Measurements from ENCODE around the gene HP. TPM values are rescaled to one million over a fixed set of nuclear protein-coding genes. Genes with fewer than 3 reads are reported as not detected.

Gene HP
- total RNA-seq, 1 donor from 2014 or later = 11.5 TPM

DNA sequence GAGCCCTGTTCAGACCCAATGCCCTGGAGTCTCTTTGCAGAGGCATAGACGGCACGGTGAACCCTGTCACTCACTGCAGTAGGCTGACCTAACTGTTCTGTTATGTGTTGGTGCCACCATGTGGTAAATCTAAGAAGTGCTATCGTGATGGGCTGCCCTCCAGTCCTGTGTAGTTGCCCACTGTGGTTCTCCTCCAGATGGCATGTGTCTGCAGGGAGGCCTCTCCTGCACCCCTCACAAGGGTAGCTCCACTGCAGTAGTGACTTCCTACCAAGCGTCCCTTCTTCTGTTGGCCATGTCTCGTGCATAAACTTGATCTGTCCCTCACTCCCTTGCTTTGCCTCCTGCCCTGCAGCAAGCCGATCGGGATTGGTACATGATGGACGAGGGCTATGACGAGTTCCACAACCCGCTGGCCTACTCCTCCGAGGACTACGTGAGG is 45.1 kb downstream of the HP start:
- H3K9me3 ChIP-seq (ENCODE audit: control insufficient read depth in 3 of 3, low read length in 3 of 3) = no peaks in the 10 kb centered on the region
- H3K4me3 ChIP-seq (ENCODE audit: low read length in 3 of 3) = no peak overlapping the region
- H3K9ac ChIP-seq (ENCODE audit: low read depth in 1 of 3, low read length in 3 of 3) = no peak overlapping the region
- H3K36me3 ChIP-seq (ENCODE audit: control insufficient read depth in 3 of 3, insufficient read depth in 3 of 3, low read length in 3 of 3) = peaks cover 74 to 80% (median 79%) of the 10 kb centered on the region in 3 donors
- H3K27ac ChIP-seq (ENCODE audit: low read depth, low read length) = no peak overlapping the region
- H3K4me1 ChIP-seq (ENCODE audit: control insufficient read depth in 3 of 3, insufficient read depth in 3 of 3, low read length in 3 of 3) = peaks cover 8 to 16% (median 10%) of the 10 kb centered on the region in 3 donors
- H3K27me3 ChIP-seq (ENCODE audit: control insufficient read depth in 3 of 3, insufficient read depth in 3 of 3, low read length in 3 of 3) = no peaks in the 10 kb centered on the region

DNA sequence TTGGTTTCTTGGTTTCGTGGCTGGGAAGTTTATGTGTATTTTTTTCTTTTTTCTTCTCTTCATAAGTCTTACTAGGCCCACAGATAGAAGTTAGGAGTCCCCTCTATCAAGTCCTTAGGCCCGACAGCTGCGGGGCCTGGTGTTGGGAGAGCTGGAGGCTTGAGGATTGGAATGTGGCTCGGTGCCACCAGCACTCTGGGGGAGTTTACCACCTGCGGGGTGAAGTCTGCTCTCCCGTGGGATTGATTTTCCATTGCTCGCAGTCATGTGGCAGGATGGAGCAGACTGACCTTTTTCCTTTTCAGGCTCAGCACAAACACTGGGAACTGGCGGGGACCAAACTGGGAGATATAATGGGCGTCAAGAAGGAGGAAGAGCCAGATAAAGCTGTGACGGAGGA is 46.9 kb downstream of the HP start:
- Histone ChIP-seq H3K9me3 (ENCODE audit: control insufficient read depth in 3 of 3, low read length in 3 of 3) (no peaks in the 10 kb centered on the region), H3K4me3 (ENCODE audit: low read length in 3 of 3) (no peak overlapping the region), H3K27me3 (ENCODE audit: control insufficient read depth in 3 of 3, insufficient read depth in 3 of 3, low read length in 3 of 3) (no peaks in the 10 kb centered on the region), H3K4me1 (ENCODE audit: control insufficient read depth in 3 of 3, insufficient read depth in 3 of 3, low read length in 3 of 3) (no peaks in the 10 kb centered on the region), H3K27ac (ENCODE audit: low read depth, low read length) (no peak overlapping the region), H3K9ac (ENCODE audit: low read depth in 1 of 3, low read length in 3 of 3) (no peak overlapping the region), H3K36me3 (ENCODE audit: control insufficient read depth in 3 of 3, insufficient read depth in 3 of 3, low read length in 3 of 3) (peaks cover 92 to 94% (median 93%) of the 10 kb centered on the region in 3 donors)

DNA sequence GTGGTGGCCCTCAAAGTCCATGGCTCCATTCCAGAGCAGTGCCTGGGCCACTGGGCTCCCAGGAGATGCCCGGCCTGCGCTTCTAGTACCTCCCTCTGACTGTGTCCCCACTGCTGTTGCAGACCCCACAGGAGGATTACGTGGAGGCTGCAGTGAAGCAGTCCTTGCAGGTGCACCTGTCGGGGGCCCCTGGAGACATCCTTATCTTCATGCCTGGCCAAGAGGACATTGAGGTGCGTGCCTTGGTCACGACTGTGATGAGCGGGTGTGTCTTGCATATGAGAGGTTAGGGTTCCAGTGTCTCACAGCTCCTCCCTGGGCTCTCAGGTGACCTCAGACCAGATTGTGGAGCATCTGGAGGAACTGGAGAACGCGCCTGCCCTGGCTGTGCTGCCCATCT is 50.6 kb downstream of the HP start:
- H3K36me3 ChIP-seq (ENCODE audit: control insufficient read depth in 3 of 3, insufficient read depth in 3 of 3, low read length in 3 of 3) = peaks cover 94 to 99% (median 97%) of the 10 kb centered on the region in 3 donors
- H3K9ac ChIP-seq (ENCODE audit: low read depth in 1 of 3, low read length in 3 of 3) = no peak overlapping the region
- H3K27ac ChIP-seq (ENCODE audit: low read depth, low read length) = no peak overlapping the region
- H3K27me3 ChIP-seq (ENCODE audit: control insufficient read depth in 3 of 3, insufficient read depth in 3 of 3, low read length in 3 of 3) = no peaks in the 10 kb centered on the region
- no peaks in the 10 kb centered on the region for H3K4me1 ChIP-seq (ENCODE audit: control insufficient read depth in 3 of 3, insufficient read depth in 3 of 3, low read length in 3 of 3)
- H3K4me3 ChIP-seq (ENCODE audit: low read length in 3 of 3) = no peak overlapping the region
- H3K9me3 ChIP-seq (ENCODE audit: control insufficient read depth in 3 of 3, low read length in 3 of 3) = no peaks in the 10 kb centered on the region

DNA sequence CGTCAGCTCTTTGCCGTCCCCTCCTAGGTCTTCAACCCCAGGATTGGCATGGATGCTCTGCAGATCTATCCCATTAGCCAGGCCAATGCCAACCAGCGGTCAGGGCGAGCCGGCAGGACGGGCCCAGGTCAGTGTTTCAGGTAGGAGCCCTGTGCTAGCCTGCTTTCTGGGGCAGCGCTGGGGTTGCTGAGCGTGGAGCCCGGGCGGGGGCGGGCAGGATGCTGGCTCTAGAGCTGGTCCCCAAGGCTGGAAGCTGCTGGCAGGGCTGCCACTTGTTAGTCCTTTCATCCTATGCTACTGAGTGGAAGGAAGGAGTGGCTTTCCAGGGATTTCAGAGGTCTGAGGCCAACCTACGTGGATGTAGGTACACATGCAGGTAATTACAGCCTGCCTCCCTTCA is 51.7 kb downstream of the HP start:
- H3K9me3 ChIP-seq (ENCODE audit: control insufficient read depth in 3 of 3, low read length in 3 of 3) = no peaks in the 10 kb centered on the region
- no peaks in the 10 kb centered on the region for H3K4me1 ChIP-seq (ENCODE audit: control insufficient read depth in 3 of 3, insufficient read depth in 3 of 3, low read length in 3 of 3)
- peaks cover 93 to 99% (median 97%) of the 10 kb centered on the region in 3 donors for H3K36me3 ChIP-seq (ENCODE audit: control insufficient read depth in 3 of 3, insufficient read depth in 3 of 3, low read length in 3 of 3)
- no peak overlapping the region for H3K27ac ChIP-seq (ENCODE audit: low read depth, low read length)
- H3K9ac ChIP-seq (ENCODE audit: low read depth in 1 of 3, low read length in 3 of 3) = no peak overlapping the region
- no peak overlapping the region for H3K4me3 ChIP-seq (ENCODE audit: low read length in 3 of 3)
- no peaks in the 10 kb centered on the region for H3K27me3 ChIP-seq (ENCODE audit: control insufficient read depth in 3 of 3, insufficient read depth in 3 of 3, low read length in 3 of 3)

DNA sequence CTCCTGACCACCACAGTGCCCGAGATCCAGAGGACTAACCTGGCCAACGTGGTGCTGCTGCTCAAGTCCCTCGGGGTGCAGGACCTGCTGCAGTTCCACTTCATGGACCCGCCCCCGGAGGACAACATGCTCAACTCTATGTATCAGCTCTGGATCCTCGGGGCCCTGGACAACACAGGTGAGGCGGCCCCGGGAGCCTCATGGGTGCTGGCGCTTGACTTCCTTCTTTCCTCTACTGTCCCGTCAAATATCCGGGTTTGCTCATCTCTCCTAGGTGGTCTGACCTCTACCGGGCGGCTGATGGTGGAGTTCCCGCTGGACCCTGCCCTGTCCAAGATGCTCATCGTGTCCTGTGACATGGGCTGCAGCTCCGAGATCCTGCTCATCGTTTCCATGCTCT is 53.1 kb downstream of the HP start:
- Histone ChIP-seq H3K27me3 (ENCODE audit: control insufficient read depth in 3 of 3, insufficient read depth in 3 of 3, low read length in 3 of 3) (no peaks in the 10 kb centered on the region), H3K36me3 (ENCODE audit: control insufficient read depth in 3 of 3, insufficient read depth in 3 of 3, low read length in 3 of 3) (peaks cover 93 to 99% (median 97%) of the 10 kb centered on the region in 3 donors), H3K27ac (ENCODE audit: low read depth, low read length) (no peak overlapping the region), H3K9ac (ENCODE audit: low read depth in 1 of 3, low read length in 3 of 3) (no peak overlapping the region), H3K4me3 (ENCODE audit: low read length in 3 of 3) (no peak overlapping the region), H3K4me1 (ENCODE audit: control insufficient read depth in 3 of 3, insufficient read depth in 3 of 3, low read length in 3 of 3) (no peaks in the 10 kb centered on the region), H3K9me3 (ENCODE audit: control insufficient read depth in 3 of 3, low read length in 3 of 3) (no peaks in the 10 kb centered on the region)

DNA sequence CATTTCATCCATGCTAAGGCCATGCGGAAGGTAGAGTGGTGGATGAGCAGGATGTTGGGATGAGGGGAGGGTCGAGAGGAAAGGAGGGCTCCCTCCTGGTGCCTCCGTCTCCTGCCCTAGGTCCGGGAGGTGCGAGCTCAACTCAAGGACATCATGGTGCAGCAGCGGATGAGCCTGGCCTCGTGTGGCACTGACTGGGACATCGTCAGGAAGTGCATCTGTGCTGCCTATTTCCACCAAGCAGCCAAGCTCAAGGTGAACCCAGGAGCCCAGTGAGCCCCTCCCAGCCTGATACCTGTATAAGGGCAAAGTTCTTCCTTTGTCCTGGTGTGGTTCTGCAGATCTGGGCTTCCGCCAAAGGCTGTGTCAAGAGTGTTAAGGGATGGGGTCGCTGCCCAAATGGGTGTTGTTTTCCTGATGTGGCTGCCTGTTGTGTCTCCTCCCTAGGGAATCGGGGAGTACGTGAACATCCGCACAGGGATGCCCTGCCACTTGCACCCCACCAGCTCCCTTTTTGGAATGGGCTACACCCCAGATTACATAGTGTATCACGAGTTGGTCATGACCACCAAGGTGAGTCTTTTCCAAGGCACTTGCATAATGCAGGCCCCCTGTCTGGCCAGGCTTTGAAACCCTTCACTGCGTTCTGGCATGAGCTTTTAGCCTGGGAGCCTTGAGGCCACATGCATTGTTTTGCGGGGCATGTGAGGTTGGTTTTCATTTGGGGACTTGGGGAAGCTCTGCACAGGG is 54.2 kb downstream of the HP start:
- Histone ChIP-seq H3K36me3 (ENCODE audit: control insufficient read depth in 3 of 3, insufficient read depth in 3 of 3, low read length in 3 of 3) (peaks cover 86 to 94% (median 90%) of the 10 kb centered on the region in 3 donors), H3K9me3 (ENCODE audit: control insufficient read depth in 3 of 3, low read length in 3 of 3) (no peaks in the 10 kb centered on the region), H3K9ac (ENCODE audit: low read depth in 1 of 3, low read length in 3 of 3) (no peak overlapping the region)

DNA sequence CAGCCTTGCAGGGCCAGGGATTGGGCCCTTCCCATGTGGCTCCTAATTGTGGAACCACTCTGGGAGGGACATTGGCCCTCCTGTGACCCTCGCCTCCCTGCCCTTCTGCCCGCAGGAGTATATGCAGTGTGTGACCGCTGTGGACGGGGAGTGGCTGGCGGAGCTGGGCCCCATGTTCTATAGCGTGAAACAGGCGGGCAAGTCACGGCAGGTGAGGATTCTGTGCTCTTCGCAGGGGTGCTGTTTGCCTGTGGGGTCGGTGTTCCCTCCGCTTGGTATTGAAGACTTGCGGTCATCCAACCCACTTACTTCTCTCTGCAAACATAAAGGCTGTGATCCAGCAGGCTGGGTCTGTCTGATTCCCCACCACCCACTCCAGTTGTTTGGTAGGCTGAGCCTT is 55.0 kb downstream of the HP start:
- H3K36me3 ChIP-seq (ENCODE audit: control insufficient read depth in 3 of 3, insufficient read depth in 3 of 3, low read length in 3 of 3) = peaks cover 78 to 91% (median 82%) of the 10 kb centered on the region in 3 donors
- H3K27me3 ChIP-seq (ENCODE audit: control insufficient read depth in 3 of 3, insufficient read depth in 3 of 3, low read length in 3 of 3) = no peaks in the 10 kb centered on the region
- H3K27ac ChIP-seq (ENCODE audit: low read depth, low read length) = no peak overlapping the region
- no peak overlapping the region for H3K4me3 ChIP-seq (ENCODE audit: low read length in 3 of 3)
- H3K4me1 ChIP-seq (ENCODE audit: control insufficient read depth in 3 of 3, insufficient read depth in 3 of 3, low read length in 3 of 3) = no peaks in the 10 kb centered on the region
- H3K9ac ChIP-seq (ENCODE audit: low read depth in 1 of 3, low read length in 3 of 3) = no peak overlapping the region
- H3K9me3 ChIP-seq (ENCODE audit: control insufficient read depth in 3 of 3, low read length in 3 of 3) = no peaks in the 10 kb centered on the region

More for the DNA sequence above, 54.2 kb downstream of the HP start:
- Histone ChIP-seq H3K27me3 (ENCODE audit: control insufficient read depth in 3 of 3, insufficient read depth in 3 of 3, low read length in 3 of 3) (no peaks in the 10 kb centered on the region), H3K4me3 (ENCODE audit: low read length in 3 of 3) (no peak overlapping the region), H3K27ac (ENCODE audit: low read depth, low read length) (no peak overlapping the region), H3K4me1 (ENCODE audit: control insufficient read depth in 3 of 3, insufficient read depth in 3 of 3, low read length in 3 of 3) (no peaks in the 10 kb centered on the region)

DNA sequence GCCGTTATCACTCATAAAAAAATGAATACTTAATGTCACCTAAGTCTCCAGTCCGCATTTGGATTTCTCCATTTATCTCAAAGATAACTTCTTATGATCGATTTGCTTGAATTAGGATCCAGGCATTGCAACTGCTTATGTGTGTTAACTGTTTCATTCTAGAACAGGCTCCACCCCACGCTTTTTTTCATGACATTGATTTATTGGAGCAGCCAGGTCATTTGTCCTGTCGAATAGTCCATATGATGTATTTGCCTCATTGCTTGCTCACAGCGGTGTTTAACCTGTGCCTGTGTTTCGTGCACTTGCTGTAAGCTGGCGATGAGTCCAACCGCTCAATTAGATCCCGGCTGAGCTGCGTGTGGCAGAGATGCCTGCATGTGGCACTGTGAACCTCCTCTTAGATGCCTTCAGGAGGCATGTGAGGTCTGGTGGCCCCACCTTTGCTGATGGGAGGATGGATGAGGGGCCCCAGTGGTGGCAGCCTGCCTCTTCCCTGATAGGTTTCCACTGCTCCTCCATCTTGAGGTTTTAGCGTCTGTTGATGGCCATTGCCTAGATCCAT is 55.7 kb downstream of the HP start:
- H3K4me1 ChIP-seq (ENCODE audit: control insufficient read depth in 3 of 3, insufficient read depth in 3 of 3, low read length in 3 of 3) = no peaks in the 10 kb centered on the region

More for the DNA sequence above, 55.7 kb downstream of the HP start:
- Histone ChIP-seq H3K4me3 (ENCODE audit: low read length in 3 of 3) (no peak overlapping the region), H3K27me3 (ENCODE audit: control insufficient read depth in 3 of 3, insufficient read depth in 3 of 3, low read length in 3 of 3) (no peaks in the 10 kb centered on the region), H3K27ac (ENCODE audit: low read depth, low read length) (no peak overlapping the region), H3K9ac (ENCODE audit: low read depth in 1 of 3, low read length in 3 of 3) (no peak overlapping the region), H3K36me3 (ENCODE audit: control insufficient read depth in 3 of 3, insufficient read depth in 3 of 3, low read length in 3 of 3) (peaks cover 71 to 83% (median 75%) of the 10 kb centered on the region in 3 donors), H3K9me3 (ENCODE audit: control insufficient read depth in 3 of 3, low read length in 3 of 3) (no peaks in the 10 kb centered on the region)

Measured in skeletal muscle tissue (tissue), 4 donors.